HepG2 (cell line): Measurements from ENCODE around the gene SALL4. TPM values are rescaled to one million over a fixed set of nuclear protein-coding genes. Genes with fewer than 3 reads are reported as not detected.

ENCODE experiments used
- ADNP ChIP-seq: sonication (generic); formaldehyde crosslinking; IDR thresholded peaks from 2 replicates; pipeline ENCODE4 v1.4.0; 2020; ENCODE audit warnings: missing genetic modification reagents
- CBX1 ChIP-seq: IDR thresholded peaks from one replicate; pipeline ENCODE4 v1.6.1; 2016; ENCODE audit warnings: antibody characterized with exemption, low read depth
- FOXM1 ChIP-seq: sonication (generic); formaldehyde crosslinking; IDR thresholded peaks from 2 replicates; pipeline ENCODE4 v1.5.0; 2020; ENCODE audit warnings: missing genetic modification reagents
- NR0B2 ChIP-seq: sonication (generic); formaldehyde crosslinking; IDR thresholded peaks from 2 replicates; pipeline ENCODE4 v1.4.0; 2020; ENCODE audit warnings: mild to moderate bottlenecking, missing genetic modification reagents
- SCMH1 ChIP-seq: sonication (generic); formaldehyde crosslinking; IDR thresholded peaks from 2 replicates; pipeline ENCODE4 v1.9.0; 2021; ENCODE audit warnings: missing genetic modification reagents, mild to moderate bottlenecking, borderline replicate concordance
- SKIL ChIP-seq: sonication (generic); formaldehyde crosslinking; IDR thresholded peaks from 2 replicates; pipeline ENCODE4 v1.8.0; 2022; ENCODE audit warnings: missing genetic modification reagents, mild to moderate bottlenecking, moderate library complexity, borderline replicate concordance
- ZBTB7A ChIP-seq: sonication (generic); formaldehyde crosslinking; IDR thresholded peaks from 2 replicates; pipeline ENCODE4 v1.8.0; 2022; ENCODE audit warnings: mild to moderate bottlenecking, missing genetic modification reagents
- ZNF235 ChIP-seq: sonication (generic); formaldehyde crosslinking; IDR thresholded peaks from 2 replicates; pipeline ENCODE4 v1.8.1; 2023; ENCODE audit warnings: mild to moderate bottlenecking, missing genetic modification reagents, borderline replicate concordance
- ZNF318 ChIP-seq: sonication (generic); formaldehyde crosslinking; IDR thresholded peaks from 2 replicates; pipeline ENCODE4 v1.4.0; 2020; ENCODE audit warnings: mild to moderate bottlenecking, missing genetic modification reagents
- ZNF329 ChIP-seq: sonication (generic); formaldehyde crosslinking; IDR thresholded peaks from 2 replicates; pipeline ENCODE4 v1.9.0; 2021; ENCODE audit warnings: low read depth, mild to moderate bottlenecking, missing genetic modification reagents
- ZNF574 ChIP-seq: sonication (generic); formaldehyde crosslinking; IDR thresholded peaks from 2 replicates; pipeline ENCODE4 v1.4.0; 2020; ENCODE audit warnings: missing genetic modification reagents
- ZNF670 ChIP-seq: sonication (generic); formaldehyde crosslinking; IDR thresholded peaks from 2 replicates; pipeline ENCODE4 v1.8.0; 2022; ENCODE audit warnings: mild to moderate bottlenecking, missing genetic modification reagents, borderline replicate concordance
- ZNF784 ChIP-seq: sonication (generic); formaldehyde crosslinking; IDR thresholded peaks from 2 replicates; pipeline ENCODE4 v1.5.1; 2020; ENCODE audit warnings: missing genetic modification reagents, mild to moderate bottlenecking, borderline replicate concordance
- polyA plus RNA-seq, 8 experiments: library from polyadenylated mRNA; depleted of rRNA in 3 of 8; stranded (reverse) in 7 of 8; unstranded in 1 of 8; fragments of >200 nt; fragmentation: Illumina TruSeq in 4 of 8; extraction: Trizol in 4 of 8; gene quantifications; 2 replicates each; pipeline versions ENCODE4 v1.2.1 to v1.2.3, GENCODE V29; 2011 to 2016; ENCODE audit warnings: low read depth in 4 of 8, missing spikeins in 1 of 8, mixed read lengths in 1 of 8; ENCODE audit not compliant: insufficient read depth in 1 of 8
- total RNA-seq, 5 experiments: library from RNA; depleted of rRNA; stranded (reverse); fragments of >200 nt; fragmentation: Illumina TruSeq; extraction: Trizol; gene quantifications; 2 replicates each; pipeline ENCODE4 v1.2.3, GENCODE V29; 2016; ENCODE audit warnings: low read depth in 1 of 5

Gene SALL4
- total and polyA plus RNA-seq, 2 of the 13 experiments (the other 11 are each of a cell fraction or from before 2014, with no cell fraction given): 0.33 to 1.8 TPM

GRCh38 chr20:51768759-51769517 lies 33.4 kb downstream of the SALL4 start (continued):
- TF ChIP-seq ZNF318 (CRISPR knock-in tag): peak; percentile 82; the same call in 1 of the 2 replicates
- TF ChIP-seq ADNP (CRISPR knock-in tag): no peak
- no peak for TF ChIP-seq ZNF784 (CRISPR knock-in tag)
- TF ChIP-seq SCMH1 (CRISPR knock-in tag): no peak
- no peak for TF ChIP-seq ZNF235 (CRISPR knock-in tag)
- TF ChIP-seq ZNF574 (CRISPR knock-in tag): no peak
- TF ChIP-seq SKIL (CRISPR knock-in tag): peak; percentile 66
- no peak for TF ChIP-seq ZNF670 (CRISPR knock-in tag)
- no peak for TF ChIP-seq NR0B2
- TF ChIP-seq CBX1: no peak
- TF ChIP-seq FOXM1 (CRISPR knock-in tag): no peak
- TF ChIP-seq ZNF329 (CRISPR knock-in tag): no peak
- TF ChIP-seq ZBTB7A (CRISPR knock-in tag): no peak
